GM12878 (cell line): ENCODE results near the gene PPP3CA. TPM values are rescaled to one million over a fixed set of nuclear protein-coding genes. Genes with fewer than 3 reads are reported as not detected.

ENCODE experiments used
- ATAC-seq: fragments of 200-7000 bp; cut with Tn5 transposase; 3 replicates; pipeline ENCODE4 v1.9.1; 2020; ENCODE audit warnings: mild to moderate bottlenecking, moderate library complexity
- BruUV-seq: library from RNA; stranded (reverse); fragments of 400-500 nt; replicated peaks from 2 replicates; lab custom pipeline; 2021; lab: Mats Ljungman, UMichigan
- CTCF ChIA-PET: fragments of 300-600 bp; sonication (Branson Sonifier 250); formaldehyde crosslinking; extraction: SDS; loops from one replicate; lab custom pipeline; 2021; ENCODE audit warnings: inconsistent platforms; lab: Yijun Ruan, JAX
- POLR2A ChIA-PET: fragments of 350-600 bp; formaldehyde crosslinking; extraction: SDS; loops from one replicate; lab custom pipeline; 2021; ENCODE audit warnings: inconsistent platforms; lab: Charles Lee
- RAD21 ChIA-PET: fragments of 300-600 bp; sonication (Branson Sonifier 250); formaldehyde crosslinking; loops from one replicate; lab custom pipeline; 2023; ENCODE audit warnings: antibody characterized with exemption; ENCODE audit not compliant: unreplicated experiment; lab: Charles Lee
- SMC1A ChIA-PET: fragments of 300-600 bp; sonication (Branson Sonifier 250); formaldehyde crosslinking; loops from one replicate; lab custom pipeline; 2023; ENCODE audit not compliant: unreplicated experiment, uncharacterized antibody; lab: Charles Lee
- DNase-seq: peaks from one replicate; pipeline ENCODE4 v3.0.0-alpha.2; 2011; ENCODE audit warnings: low read depth, low spot score
- FAIRE-seq: peaks from 3 replicates; lab custom pipeline; 2011; peaks lifted over from hg19 to GRCh38; lab: Jason Lieb, UNC
- H2AFZ ChIP-seq: 2 replicates; pipeline ENCODE4 v1.6.0; 2011; ENCODE audit warnings: low read depth, low read length, control low read depth; ENCODE audit not compliant: control insufficient read depth
- H3K27ac ChIP-seq: 2 replicates; pipeline ENCODE4 v1.5.1; 2011; ENCODE audit warnings: control low read depth; ENCODE audit not compliant: control insufficient read depth, insufficient read depth
- H3K27me3 ChIP-seq, 2 experiments: replicated peaks in 1 of 2; 2 replicates each; pipeline versions ENCODE4 v1.6.0 to v1.6.1; 2011; ENCODE audit warnings: low read length in 1 of 2; ENCODE audit not compliant: control insufficient read depth in 2 of 2, insufficient read depth in 2 of 2
- H3K36me3 ChIP-seq, 2 experiments: 2 replicates each; pipeline ENCODE4 v1.5.1; 2011; ENCODE audit warnings: low read length in 1 of 2; ENCODE audit not compliant: control insufficient read depth in 2 of 2, insufficient read depth in 2 of 2
- H3K4me1 ChIP-seq: 2 replicates; pipeline ENCODE4 v1.6.1; 2011; ENCODE audit warnings: mild to moderate bottlenecking, low read length, moderate library complexity, mixed read lengths; ENCODE audit not compliant: control insufficient read depth, insufficient read depth
- H3K4me2 ChIP-seq: 2 replicates; pipeline ENCODE4 v1.6.0; 2011; ENCODE audit warnings: control low read depth; ENCODE audit not compliant: control insufficient read depth, insufficient read depth
- H3K4me3 ChIP-seq: fragments of 200-600 bp; sonication (generic); 2 replicates; pipeline ENCODE4 v1.5.1; 2016
- H3K79me2 ChIP-seq: 2 replicates; pipeline ENCODE4 v1.6.0; 2011; ENCODE audit warnings: low read length; ENCODE audit not compliant: control insufficient read depth, insufficient read depth
- H3K9ac ChIP-seq: 2 replicates; pipeline ENCODE4 v1.8.0; 2011; ENCODE audit warnings: low read length, control low read depth, mixed read lengths; ENCODE audit not compliant: control insufficient read depth, insufficient read depth
- H3K9me3 ChIP-seq: replicated peaks from 3 replicates; pipeline ENCODE4 v1.5.1; 2011; ENCODE audit warnings: mild to moderate bottlenecking, low read length; ENCODE audit not compliant: control insufficient read depth, insufficient read depth
- H4K20me1 ChIP-seq: 2 replicates; pipeline ENCODE4 v1.6.0; 2011; ENCODE audit not compliant: control insufficient read depth, insufficient read depth
- BHLHE40 ChIP-seq, 2 experiments: fragments of 450-650 bp in 1 of 2; IDR thresholded peaks; 2 replicates each; pipeline ENCODE4 v1.6.1; 2011 to 2017; ENCODE audit warnings: low read depth in 2 of 2, borderline replicate concordance in 1 of 2, improper control_type of control experiment in 1 of 2, low read length in 1 of 2, mild to moderate bottlenecking in 1 of 2
- JUNB ChIP-seq: IDR thresholded peaks from 2 replicates; pipeline ENCODE4 v1.6.1; 2016; ENCODE audit warnings: antibody characterized with exemption, mild to moderate bottlenecking
- JUND ChIP-seq: IDR thresholded peaks from 2 replicates; pipeline ENCODE4 v1.6.1; 2012; ENCODE audit warnings: low read depth, mild to moderate bottlenecking, low read length, improper control_type of control experiment, moderate library complexity
- RELA ChIP-seq: fragments of 450-650 bp; IDR thresholded peaks from 2 replicates; pipeline ENCODE4 v1.8.0; 2014; ENCODE audit warnings: borderline replicate concordance; ENCODE audit not compliant: partially characterized antibody
- SMC3 ChIP-seq: IDR thresholded peaks from 2 replicates; pipeline ENCODE4 v1.6.1; 2011; ENCODE audit warnings: low read length, improper control_type of control experiment, borderline replicate concordance
- SRF ChIP-seq, 2 experiments: IDR thresholded peaks; 2 replicates each; pipeline ENCODE4 v1.6.1; 2011; ENCODE audit warnings: low read depth in 2 of 2, low read length in 2 of 2, mild to moderate bottlenecking in 1 of 2, moderate library complexity in 1 of 2
- YBX1 ChIP-seq: fragments of 450-650 bp; IDR thresholded peaks from 2 replicates; pipeline ENCODE4 v1.6.1; 2016; ENCODE audit warnings: antibody characterized with exemption
- ZNF274 ChIP-seq: IDR thresholded peaks from one replicate; pipeline ENCODE4 v1.8.0; 2011; ENCODE audit not compliant: insufficient read length, insufficient read depth
- WGBS: methylation state at CpG from one replicate; pipeline ENCODE4 v1.1.6; 2016; ENCODE audit warnings: low lambda C conversion rate; ENCODE audit not compliant: insufficient replicate concordance, insufficient coverage; ENCODE audit errors: missing lambda C conversion rate; 5-methylcytosine and 5-hydroxymethylcytosine counted together
- in situ Hi-C: fragments of 300-500 bp; cut with MboI; formaldehyde crosslinking; loops from 9 replicates; pipeline ENCODE4 v1.14.3; 2018; ENCODE audit warnings: mixed read lengths
- intact Hi-C: fragments of 100-400 bp; cut with micrococcal nuclease; formaldehyde crosslinking; loops from one replicate; pipeline ENCODE4 v1.14.2; 2022; ENCODE audit not compliant: unreplicated experiment
- polyA plus RNA-seq, 11 experiments: library from polyadenylated mRNA; depleted of rRNA in 4 of 11; unstranded in 6 of 11; stranded (reverse) in 5 of 11; fragments of >200 nt; fragmentation: Nextera tagmentation in 4 of 11; fragmentation: Illumina TruSeq in 1 of 11; extraction: Ambion mirVana in 4 of 11; extraction: Trizol in 1 of 11; gene quantifications; 1 replicate in 1 of 11; 2 replicates in 10 of 11; pipeline versions ENCODE4 v1.2.1 to v1.2.3, GENCODE V29; 2011 to 2016; ENCODE audit warnings: inconsistent platforms in 2 of 11, missing spikeins in 2 of 11, low read depth in 1 of 11
- total RNA-seq, 4 experiments: library from RNA; depleted of rRNA in 3 of 4; stranded (reverse); fragments of >200 nt in 3 of 4; fragmentation: Illumina TruSeq in 1 of 4; extraction: Trizol in 1 of 4; gene quantifications; 2 replicates each; pipeline versions ENCODE4 v1.2.1 to v1.2.3, GENCODE V29; 2013 to 2021
- TF ChIP-seq, protein P1 (sequence below): IDR thresholded peaks from 2 replicates; pipeline ENCODE4 v1.6.1; 2011; ENCODE audit warnings: borderline replicate concordance, low read depth, mild to moderate bottlenecking, moderate library complexity, low read length; ENCODE audit not compliant: insufficient read depth, poor library complexity, severe bottlenecking
- TF ChIP-seq, protein P2 (sequence below): IDR thresholded peaks from 2 replicates; pipeline ENCODE4 v1.6.1; 2011; ENCODE audit warnings: low read depth, mild to moderate bottlenecking, low read length, moderate library complexity, borderline replicate concordance; ENCODE audit errors: extremely low read depth

Gene PPP3CA
- total and polyA plus RNA-seq, 10 of the 15 experiments (the other 5 are each of a cell fraction or from before 2014, with no cell fraction given) = 0.33 to 9.0 (median 1.0) TPM

DNA sequence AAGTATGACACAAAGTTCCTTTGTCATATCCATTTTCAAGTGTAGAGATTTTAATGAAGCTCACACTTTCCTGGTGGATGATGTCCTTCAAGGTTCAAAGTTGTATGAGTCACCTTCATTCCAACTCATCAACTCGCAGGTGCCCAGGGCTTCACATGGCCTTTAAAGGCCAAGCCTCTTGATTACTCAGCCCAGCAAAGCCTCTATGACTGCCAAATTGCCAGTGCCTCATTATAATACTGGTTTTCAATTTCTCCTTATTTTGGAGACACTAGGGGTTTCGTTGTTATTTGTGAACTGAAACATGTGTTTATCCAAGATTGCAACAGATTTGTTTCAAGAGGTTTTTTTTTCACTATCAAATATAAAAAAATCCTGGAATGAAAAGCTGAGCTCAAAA lies 45.9 kb upstream of the PPP3CA start:
- Histone ChIP-seq H4K20me1 (no peaks in the 10 kb centered on the region), H3K36me3 (no peaks in the 10 kb centered on the region), H3K4me1 (no peaks in the 10 kb centered on the region), H3K27ac (no peak overlapping the region), H3K9me3 (no peaks in the 10 kb centered on the region), H3K4me3 (no peak overlapping the region), H3K79me2 (no peaks in the 10 kb centered on the region), H2AFZ (no peak overlapping the region), H3K9ac (no peak overlapping the region), H3K4me2 (no peak overlapping the region), H3K27me3 (no peaks in the 10 kb centered on the region)
- in situ Hi-C loops (no loop called here), intact Hi-C loops (no loop called here)
- WGBS = 21% methylated on average over 2 of the region's 2 CpGs
- ATAC-seq (no peak), FAIRE-seq (no peak), DNase-seq (no peak)
- no peak for TF ChIP-seq BHLHE40 (IDR thresholded peaks at IDR 0.05; ENCODE audit: borderline replicate concordance in 1 of 2, low read depth in 2 of 2, low read length in 1 of 2)
- no peak for TF ChIP-seq ZNF274
- TF ChIP-seq RELA = no peak
- TF ChIP-seq, protein P1, sequence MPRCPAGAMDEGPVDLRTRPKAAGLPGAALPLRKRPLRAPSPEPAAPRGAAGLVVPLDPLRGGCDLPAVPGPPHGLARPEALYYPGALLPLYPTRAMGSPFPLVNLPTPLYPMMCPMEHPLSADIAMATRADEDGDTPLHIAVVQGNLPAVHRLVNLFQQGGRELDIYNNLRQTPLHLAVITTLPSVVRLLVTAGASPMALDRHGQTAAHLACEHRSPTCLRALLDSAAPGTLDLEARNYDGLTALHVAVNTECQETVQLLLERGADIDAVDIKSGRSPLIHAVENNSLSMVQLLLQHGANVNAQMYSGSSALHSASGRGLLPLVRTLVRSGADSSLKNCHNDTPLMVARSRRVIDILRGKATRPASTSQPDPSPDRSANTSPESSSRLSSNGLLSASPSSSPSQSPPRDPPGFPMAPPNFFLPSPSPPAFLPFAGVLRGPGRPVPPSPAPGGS = no peak
- no peak for TF ChIP-seq SRF (IDR thresholded peaks at IDR 0.05; ENCODE audit: low read depth in 2 of 2, low read length in 2 of 2)
- no peak for TF ChIP-seq SMC3
- TF ChIP-seq JUND = no peak
- TF ChIP-seq YBX1 = no peak
- TF ChIP-seq JUNB = no peak
- TF ChIP-seq, protein P2, sequence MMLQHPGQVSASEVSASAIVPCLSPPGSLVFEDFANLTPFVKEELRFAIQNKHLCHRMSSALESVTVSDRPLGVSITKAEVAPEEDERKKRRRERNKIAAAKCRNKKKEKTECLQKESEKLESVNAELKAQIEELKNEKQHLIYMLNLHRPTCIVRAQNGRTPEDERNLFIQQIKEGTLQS = no peak
- POLR2A ChIA-PET = no interaction called here
- no TSS peak for BruUV-seq
- SMC1A ChIA-PET = interaction anchor here (0.6 to 1.1 kb wide), 4 partner anchors 11 to 45 kb away, joined by 3 to 6 read pairs (median 3); no protein-coding TSS in a partner anchor
- RAD21 ChIA-PET = interaction anchor here (1.6 kb wide), 1 partner anchor 10 kb away, joined by 3 read pairs; no protein-coding TSS in a partner anchor
- CTCF ChIA-PET = interaction anchor here (0.6 to 0.8 kb wide), 2 partner anchors 8 to 256 kb away, joined by 3 read pairs; no protein-coding TSS in a partner anchor
